ENCODE data around the gene STAG3.

STAG3 gene

DNA sequence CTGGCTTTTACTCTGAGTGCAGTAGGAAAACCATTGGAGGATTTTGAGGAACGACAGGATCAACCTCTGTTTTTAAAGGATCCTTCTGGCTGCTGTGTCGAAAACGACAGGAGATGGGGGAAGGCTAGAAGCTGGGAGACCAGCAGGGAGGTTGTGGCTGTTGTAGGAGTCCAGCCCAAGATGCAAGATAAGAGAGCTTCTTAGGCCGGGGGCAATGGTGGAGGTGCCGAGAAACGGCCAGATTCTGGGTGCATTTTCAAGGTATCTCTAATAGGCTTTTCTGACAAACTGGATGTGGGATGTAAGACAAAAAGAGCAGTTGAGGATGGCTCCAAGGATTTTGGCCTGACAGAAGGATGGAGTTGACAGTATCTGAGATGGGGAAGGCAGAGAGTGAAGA lies 31.8 kb downstream of the STAG3 start:
- Histone ChIP-seq H3K79me1 (ENCODE audit: low read length) (no peaks in the 10 kb centered on the region), H3K23ac (ENCODE audit: low read length) (no peak overlapping the region)
- WGBS (ENCODE audit: extremely low coverage, insufficient coverage, insufficient read length), result no CpG with 5 or more reads among the region's 6 CpGs

DNA sequence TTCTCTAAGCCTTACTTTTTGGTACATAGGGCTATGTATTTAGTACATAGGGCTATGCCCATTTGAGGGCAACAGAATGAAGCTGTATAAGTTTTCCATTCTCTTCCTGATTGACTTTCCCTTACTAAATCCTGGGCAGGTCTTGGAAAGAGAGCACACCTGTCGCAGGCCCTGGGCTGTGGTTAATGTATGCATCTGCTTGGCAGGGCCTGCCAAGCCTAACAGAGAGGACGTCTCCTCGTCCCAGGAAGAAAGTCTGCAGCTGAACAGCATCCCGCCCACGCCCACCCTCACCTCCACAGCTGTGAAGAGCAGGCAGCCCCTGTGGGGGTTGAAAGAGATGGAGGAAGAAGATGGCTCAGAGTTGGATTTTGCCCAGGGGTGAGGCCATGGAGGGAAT lies 33.1 kb downstream of the STAG3 start:
- no peak overlapping the region for H3K23ac ChIP-seq (ENCODE audit: low read length)
- no peaks in the 10 kb centered on the region for H3K36me3 ChIP-seq (ENCODE audit: control insufficient read depth in 1 of 2, insufficient read depth in 2 of 2, low read length in 2 of 2)
- H3K9ac ChIP-seq (ENCODE audit: low read length), result no peak overlapping the region
- DNase-seq, result no peak
- H3K27ac ChIP-seq (ENCODE audit: low read depth, low read length), result no peak overlapping the region
- no peak overlapping the region for H2BK120ac ChIP-seq (ENCODE audit: insufficient read depth, low read length, poor library complexity)
- no peaks in the 10 kb centered on the region for H3K9me3 ChIP-seq (ENCODE audit: insufficient read depth, low read depth, low read length)
- no peak overlapping the region for H4K8ac ChIP-seq (ENCODE audit: low read depth, low read length)
- no peak overlapping the region for H3K18ac ChIP-seq (ENCODE audit: low read length)
- H3K79me2 ChIP-seq (ENCODE audit: control insufficient read depth, insufficient read depth, low read length, poor library complexity), result no peaks in the 10 kb centered on the region
- no peak overlapping the region for H4K91ac ChIP-seq (ENCODE audit: low read depth, low read length)
- H3K14ac ChIP-seq (ENCODE audit: low read length), result no peak overlapping the region
- H2BK5ac ChIP-seq (ENCODE audit: low read depth, low read length, poor library complexity), result no peak overlapping the region
- H3K79me1 ChIP-seq (ENCODE audit: low read length), result no peaks in the 10 kb centered on the region
- WGBS (ENCODE audit: extremely low coverage, insufficient coverage, insufficient read length), result no CpG with 5 or more reads among the region's 5 CpGs
- no peak overlapping the region for H3K4ac ChIP-seq (ENCODE audit: low read depth, low read length)
- H3K4me1 ChIP-seq (ENCODE audit: control insufficient read depth in 1 of 2, insufficient read depth in 2 of 2, low read length in 2 of 2), result peaks cover 0 to 2% of the 10 kb centered on the region in 2 experiments
- H3K4me3 ChIP-seq (ENCODE audit: low read depth, low read length), result no peak overlapping the region
- no peak overlapping the region for H3K4me2 ChIP-seq (ENCODE audit: low read length)
- H2AK5ac ChIP-seq (ENCODE audit: low read length), result no peak overlapping the region
- H4K12ac ChIP-seq (ENCODE audit: low read depth, low read length), result no peak overlapping the region
- no peak overlapping the region for H2BK12ac ChIP-seq (ENCODE audit: low read length)
- H3K27me3 ChIP-seq (ENCODE audit: insufficient read depth, low read length), result no peaks in the 10 kb centered on the region
- H2AFZ ChIP-seq (ENCODE audit: insufficient read depth, low read length, poor library complexity), result no peak overlapping the region

More for the DNA sequence above, 31.8 kb downstream of the STAG3 start:
- Histone ChIP-seq H2AK5ac (ENCODE audit: low read length) (no peak overlapping the region), H3K14ac (ENCODE audit: low read length) (no peak overlapping the region), H3K18ac (ENCODE audit: low read length) (no peak overlapping the region), H3K4ac (ENCODE audit: low read depth, low read length) (no peak overlapping the region), H3K27me3 (ENCODE audit: insufficient read depth, low read length) (no peaks in the 10 kb centered on the region), H2AFZ (ENCODE audit: insufficient read depth, low read length, poor library complexity) (no peak overlapping the region), H3K36me3 (ENCODE audit: control insufficient read depth in 1 of 2, insufficient read depth in 2 of 2, low read length in 2 of 2) (no peaks in the 10 kb centered on the region), H3K4me3 (ENCODE audit: low read depth, low read length) (no peak overlapping the region), H2BK120ac (ENCODE audit: insufficient read depth, low read length, poor library complexity) (no peak overlapping the region), H3K9ac (ENCODE audit: low read length) (no peak overlapping the region), H2BK5ac (ENCODE audit: low read depth, low read length, poor library complexity) (no peak overlapping the region), H4K12ac (ENCODE audit: low read depth, low read length) (no peak overlapping the region), H3K4me1 (ENCODE audit: control insufficient read depth in 1 of 2, insufficient read depth in 2 of 2, low read length in 2 of 2) (peaks cover 0 to 2% of the 10 kb centered on the region in 2 experiments), H4K8ac (ENCODE audit: low read depth, low read length) (no peak overlapping the region), H3K4me2 (ENCODE audit: low read length) (no peak overlapping the region), H4K91ac (ENCODE audit: low read depth, low read length) (no peak overlapping the region), H2BK12ac (ENCODE audit: low read length) (no peak overlapping the region), H3K79me2 (ENCODE audit: control insufficient read depth, insufficient read depth, low read length, poor library complexity) (no peaks in the 10 kb centered on the region), H3K27ac (ENCODE audit: low read depth, low read length) (no peak overlapping the region), H3K9me3 (ENCODE audit: insufficient read depth, low read depth, low read length) (no peaks in the 10 kb centered on the region)
- DNase-seq, result no peak

DNA sequence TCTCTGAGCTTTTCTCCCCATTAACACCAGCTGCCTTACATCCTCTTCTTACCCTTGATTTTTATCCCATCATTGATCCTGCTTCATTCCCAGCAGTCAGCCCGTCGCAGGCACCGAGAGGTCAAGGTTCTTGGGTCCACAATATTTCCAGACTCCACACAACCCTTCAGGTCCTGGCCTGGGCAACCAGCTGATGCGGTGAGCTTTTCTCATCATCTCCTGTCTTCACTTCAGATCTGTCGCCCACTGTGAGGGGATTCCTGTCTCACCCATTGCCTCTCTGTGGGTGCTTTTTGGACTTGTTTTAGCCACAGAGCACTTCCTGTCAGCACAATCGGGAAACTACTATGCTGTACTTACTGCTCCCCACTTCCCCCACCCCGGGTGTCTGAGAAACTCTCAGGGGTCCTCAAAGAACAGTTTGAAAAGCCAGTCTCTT lies 33.6 kb downstream of the STAG3 start:
- no peak overlapping the region for H4K12ac ChIP-seq (ENCODE audit: low read depth, low read length)
- peaks cover 0 to 2% of the 10 kb centered on the region in 2 experiments for H3K4me1 ChIP-seq (ENCODE audit: control insufficient read depth in 1 of 2, insufficient read depth in 2 of 2, low read length in 2 of 2)
- no peak overlapping the region for H2AFZ ChIP-seq (ENCODE audit: insufficient read depth, low read length, poor library complexity)
- H3K27ac ChIP-seq (ENCODE audit: low read depth, low read length), result no peak overlapping the region
- no peak overlapping the region for H2BK5ac ChIP-seq (ENCODE audit: low read depth, low read length, poor library complexity)
- no peaks in the 10 kb centered on the region for H3K79me1 ChIP-seq (ENCODE audit: low read length)
- H2AK5ac ChIP-seq (ENCODE audit: low read length), result no peak overlapping the region
- H3K36me3 ChIP-seq (ENCODE audit: control insufficient read depth in 1 of 2, insufficient read depth in 2 of 2, low read length in 2 of 2), result no peaks in the 10 kb centered on the region
- no peak overlapping the region for H2BK12ac ChIP-seq (ENCODE audit: low read length)
- no peaks in the 10 kb centered on the region for H3K9me3 ChIP-seq (ENCODE audit: insufficient read depth, low read depth, low read length)
- H3K14ac ChIP-seq (ENCODE audit: low read length), result no peak overlapping the region
- no peak overlapping the region for H2BK120ac ChIP-seq (ENCODE audit: insufficient read depth, low read length, poor library complexity)
- DNase-seq, result no peak
- no peaks in the 10 kb centered on the region for H3K79me2 ChIP-seq (ENCODE audit: control insufficient read depth, insufficient read depth, low read length, poor library complexity)
- H3K23ac ChIP-seq (ENCODE audit: low read length), result no peak overlapping the region
- H3K18ac ChIP-seq (ENCODE audit: low read length), result no peak overlapping the region
- no peak overlapping the region for H4K91ac ChIP-seq (ENCODE audit: low read depth, low read length)
- H3K4me2 ChIP-seq (ENCODE audit: low read length), result no peak overlapping the region
- no peak overlapping the region for H4K8ac ChIP-seq (ENCODE audit: low read depth, low read length)
- no peak overlapping the region for H3K9ac ChIP-seq (ENCODE audit: low read length)
- WGBS (ENCODE audit: extremely low coverage, insufficient coverage, insufficient read length), result no CpG with 5 or more reads among the region's 7 CpGs
- H3K4ac ChIP-seq (ENCODE audit: low read depth, low read length), result no peak overlapping the region
- H3K4me3 ChIP-seq (ENCODE audit: low read depth, low read length), result no peak overlapping the region
- H3K27me3 ChIP-seq (ENCODE audit: insufficient read depth, low read length), result no peaks in the 10 kb centered on the region

DNA sequence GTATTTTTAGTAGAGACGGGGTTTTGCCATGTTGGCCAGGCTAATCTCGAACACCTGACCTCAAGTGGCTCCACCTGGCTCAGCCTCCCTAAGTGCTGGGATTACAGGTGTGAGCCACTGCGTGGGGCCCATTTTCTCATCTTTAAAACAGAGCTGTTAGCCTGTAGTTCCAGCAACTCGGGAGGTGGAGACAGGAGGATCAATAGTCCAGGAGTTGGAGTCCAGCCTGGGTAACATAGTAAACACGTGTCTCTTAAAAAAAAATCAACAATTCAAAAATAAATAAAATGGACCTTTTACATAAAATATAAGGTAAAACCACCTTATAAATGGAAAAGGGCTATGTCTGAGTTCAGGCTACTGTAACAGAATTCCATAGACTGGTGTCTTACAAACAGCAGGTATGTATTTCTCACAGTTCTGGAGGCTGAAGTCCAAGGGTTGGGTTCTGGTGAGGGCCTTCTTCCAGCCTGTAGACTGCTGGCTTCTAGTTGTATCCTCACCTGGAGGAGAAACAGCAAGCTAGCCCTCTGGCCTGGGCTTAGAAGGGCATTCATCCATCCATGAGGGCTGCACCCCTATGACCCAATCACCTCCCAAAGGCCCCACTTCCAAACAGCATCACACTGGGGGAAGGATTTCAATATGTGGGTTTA lies 35.0 kb downstream of the STAG3 start:
- Histone ChIP-seq H2AFZ (ENCODE audit: insufficient read depth, low read length, poor library complexity) (no peak overlapping the region), H2BK5ac (ENCODE audit: low read depth, low read length, poor library complexity) (no peak overlapping the region), H3K27me3 (ENCODE audit: insufficient read depth, low read length) (no peaks in the 10 kb centered on the region), H2BK12ac (ENCODE audit: low read length) (no peak overlapping the region), H4K91ac (ENCODE audit: low read depth, low read length) (no peak overlapping the region), H3K27ac (ENCODE audit: low read depth, low read length) (no peak overlapping the region), H3K14ac (ENCODE audit: low read length) (no peak overlapping the region), H3K23ac (ENCODE audit: low read length) (no peak overlapping the region), H3K4me3 (ENCODE audit: low read depth, low read length) (no peak overlapping the region), H4K8ac (ENCODE audit: low read depth, low read length) (no peak overlapping the region), H2AK5ac (ENCODE audit: low read length) (no peak overlapping the region), H3K4me2 (ENCODE audit: low read length) (no peak overlapping the region), H3K36me3 (ENCODE audit: control insufficient read depth in 1 of 2, insufficient read depth in 2 of 2, low read length in 2 of 2) (no peaks in the 10 kb centered on the region), H3K4ac (ENCODE audit: low read depth, low read length) (no peak overlapping the region), H3K18ac (ENCODE audit: low read length) (no peak overlapping the region), H4K12ac (ENCODE audit: low read depth, low read length) (no peak overlapping the region), H2BK120ac (ENCODE audit: insufficient read depth, low read length, poor library complexity) (no peak overlapping the region), H3K79me2 (ENCODE audit: control insufficient read depth, insufficient read depth, low read length, poor library complexity) (no peaks in the 10 kb centered on the region), H3K79me1 (ENCODE audit: low read length) (no peaks in the 10 kb centered on the region), H3K4me1 (ENCODE audit: control insufficient read depth in 1 of 2, insufficient read depth in 2 of 2, low read length in 2 of 2) (peaks cover 0 to 2% of the 10 kb centered on the region in 2 experiments), H3K9ac (ENCODE audit: low read length) (no peak overlapping the region), H3K9me3 (ENCODE audit: insufficient read depth, low read depth, low read length) (no peaks in the 10 kb centered on the region)
- no peak for DNase-seq
- WGBS (ENCODE audit: extremely low coverage, insufficient coverage, insufficient read length), result no CpG with 5 or more reads among the region's 5 CpGs

All from trophoblast cell (in vitro differentiated cells and primary cell).